ENCODE results near the gene B4GALNT4.
A peak's percentile ranks its signal among the peaks of the same experiment; 100 is the strongest.
"Not testable (repeated sequence)": the region's sequence is repeated elsewhere in the genome, so short reads cannot be mapped to it uniquely, and the experiment has no call there.

Gene B4GALNT4

DNA sequence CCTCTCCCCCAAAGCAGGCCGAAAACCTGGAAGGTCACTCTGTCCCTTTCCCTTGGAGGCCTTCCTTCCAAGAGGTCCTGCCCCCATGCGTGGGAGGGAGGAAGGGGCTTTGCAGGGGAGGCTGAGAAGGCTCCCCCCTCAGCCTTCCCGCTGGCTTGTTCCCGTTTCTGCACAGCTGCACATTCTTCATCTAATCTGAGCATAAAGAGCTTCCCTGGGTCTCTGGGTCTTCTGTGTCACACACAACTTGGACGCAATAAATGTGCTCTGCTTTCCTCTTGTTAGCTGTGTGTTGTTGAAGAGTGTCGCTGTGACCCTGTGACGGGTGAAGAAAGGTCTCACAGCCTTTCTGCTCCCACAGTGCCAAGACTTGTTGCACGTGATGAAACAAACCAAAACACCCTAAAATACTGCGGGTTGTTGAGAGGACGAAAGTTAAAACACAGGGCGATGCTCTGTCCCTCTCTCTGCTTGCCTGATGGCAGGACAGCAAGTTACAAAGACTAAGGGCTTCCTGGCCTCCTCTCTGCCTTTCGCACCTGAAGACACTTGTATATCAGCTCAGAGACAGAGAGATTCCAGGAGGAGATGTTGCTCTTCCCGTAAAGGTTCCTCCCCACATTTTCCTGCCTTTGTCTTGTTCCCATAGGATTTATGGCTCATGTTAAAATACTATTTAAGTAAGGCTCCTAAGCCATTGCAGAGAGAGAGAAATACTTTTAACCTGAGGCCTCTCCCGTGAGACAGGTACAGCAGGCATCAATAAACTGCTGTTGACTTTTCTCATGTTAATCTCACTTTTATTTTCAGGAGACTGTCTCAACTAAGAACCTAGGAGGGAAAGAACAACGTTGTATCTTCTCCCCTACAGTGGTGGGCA lies 33.3 kb upstream of the B4GALNT4 start:
- FAIRE-seq (no peak), DNase-seq (ENCODE audit: low spot score) (no peak)

- no peak for DNase-seq (ENCODE audit: low spot score)
- no peak for FAIRE-seq
Measured at GRCh38 chr11:336659-337198, 32.6 kb upstream of the B4GALNT4 start.

DNA sequence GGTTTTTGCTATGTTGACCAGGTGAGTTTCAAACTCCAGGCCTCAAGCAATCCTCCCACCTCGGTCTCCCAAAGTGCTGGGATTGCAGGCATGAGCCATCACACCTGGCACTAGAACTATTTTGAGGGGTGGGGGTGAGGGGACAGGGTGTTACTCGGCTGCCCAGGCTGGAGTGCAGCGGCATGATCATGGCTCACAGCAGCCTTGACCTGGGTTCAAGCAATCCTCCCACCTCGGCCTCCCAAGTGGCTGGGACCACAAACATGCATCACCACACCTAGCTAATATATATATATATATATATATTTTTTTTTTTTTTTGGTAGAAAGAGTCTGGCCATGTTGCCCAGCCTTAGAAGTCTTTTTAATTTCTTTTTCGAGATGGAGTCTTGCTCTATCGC lies 31.6 kb upstream of the B4GALNT4 start:
- no peak for DNase-seq (ENCODE audit: low spot score)
- no peak for FAIRE-seq

DNA sequence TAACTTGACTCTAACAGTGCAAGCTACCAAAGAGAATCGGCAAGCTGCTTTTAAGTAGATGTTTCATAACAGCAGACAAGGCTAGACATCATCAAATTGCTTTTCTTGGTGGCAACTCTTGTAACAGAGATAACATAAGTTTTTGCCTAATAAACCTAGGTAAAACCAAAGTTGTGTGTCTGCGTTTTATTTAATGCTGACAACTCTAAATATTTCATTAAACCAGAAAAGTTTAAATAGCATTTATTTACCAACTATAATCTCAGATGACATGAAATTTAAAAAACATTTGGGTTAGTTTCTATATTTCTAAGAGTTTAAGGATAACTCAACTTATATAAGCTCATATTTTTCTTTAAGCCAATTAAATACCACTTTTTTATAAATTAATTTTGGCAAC lies 29.3 kb upstream of the B4GALNT4 start:
- DNase-seq (ENCODE audit: low spot score) = no peak
- FAIRE-seq = no peak

- FAIRE-seq = no peak
- no peak for DNase-seq (ENCODE audit: low spot score)
Measured at GRCh38 chr11:340539-341512, 28.5 kb upstream of the B4GALNT4 start.

DNA sequence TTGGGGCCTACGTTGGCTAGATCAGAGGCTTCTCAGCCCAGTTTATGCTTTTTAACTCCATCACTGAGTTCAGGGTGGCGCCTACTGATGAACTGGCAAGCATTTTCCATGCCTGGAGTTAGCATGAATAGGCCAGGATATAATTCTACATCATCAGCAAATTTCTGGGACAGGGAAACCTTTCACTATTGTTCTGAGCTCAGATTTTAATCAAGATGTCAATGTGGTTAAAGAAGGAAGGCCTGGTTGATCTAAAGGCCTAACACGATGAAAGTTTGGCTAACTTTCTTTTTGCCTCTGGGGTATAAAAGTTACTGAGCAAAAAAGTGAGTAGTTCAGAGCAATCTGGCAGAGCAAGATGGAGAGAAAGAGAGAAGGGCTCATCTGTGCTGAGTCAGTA lies 27.0 kb upstream of the B4GALNT4 start:
- FAIRE-seq = no peak

DNA sequence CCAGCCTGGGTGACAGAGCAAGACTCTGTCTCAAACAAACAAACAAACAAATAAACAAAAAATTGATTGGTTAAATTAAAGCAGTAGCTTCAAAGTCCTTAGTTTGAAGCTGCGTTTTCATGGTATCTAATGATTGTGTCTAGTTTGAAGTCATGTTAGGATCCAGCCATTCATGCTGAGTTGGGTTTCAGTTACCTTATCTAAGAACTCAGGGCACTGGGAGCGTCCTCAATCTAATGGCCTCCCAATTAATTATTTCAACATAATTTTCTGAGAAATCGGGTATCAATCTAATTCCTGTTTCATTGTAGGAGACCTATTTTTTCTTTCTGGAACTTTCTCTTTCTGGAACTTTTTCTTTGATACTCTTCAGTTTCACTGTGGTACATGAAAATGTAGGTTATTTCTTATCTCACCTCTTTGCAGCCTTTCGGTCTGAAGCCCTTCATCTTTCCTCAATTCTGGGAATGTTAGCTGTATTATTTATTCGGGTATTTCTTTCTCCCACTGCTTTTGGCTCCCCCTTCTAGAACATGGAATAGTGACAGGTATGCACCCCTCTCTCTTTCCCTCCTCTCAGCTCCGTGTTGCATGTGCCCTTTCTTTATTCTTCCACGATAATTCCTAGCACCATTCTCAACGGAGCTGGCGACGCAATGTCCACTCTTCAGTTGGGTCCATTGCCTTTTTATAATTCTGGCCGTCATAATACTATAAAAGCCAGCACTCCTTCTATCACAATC lies 24.3 kb upstream of the B4GALNT4 start:
- FAIRE-seq (no peak), DNase-seq (ENCODE audit: low spot score) (no peak)

More for the DNA sequence above, 27.0 kb upstream of the B4GALNT4 start:
- DNase-seq (ENCODE audit: low spot score) = no peak

GRCh38 chr11:346529-346928 lies 22.8 kb upstream of the B4GALNT4 start:
- DNase-seq (ENCODE audit: low spot score) (no peak), FAIRE-seq (no peak)

DNA sequence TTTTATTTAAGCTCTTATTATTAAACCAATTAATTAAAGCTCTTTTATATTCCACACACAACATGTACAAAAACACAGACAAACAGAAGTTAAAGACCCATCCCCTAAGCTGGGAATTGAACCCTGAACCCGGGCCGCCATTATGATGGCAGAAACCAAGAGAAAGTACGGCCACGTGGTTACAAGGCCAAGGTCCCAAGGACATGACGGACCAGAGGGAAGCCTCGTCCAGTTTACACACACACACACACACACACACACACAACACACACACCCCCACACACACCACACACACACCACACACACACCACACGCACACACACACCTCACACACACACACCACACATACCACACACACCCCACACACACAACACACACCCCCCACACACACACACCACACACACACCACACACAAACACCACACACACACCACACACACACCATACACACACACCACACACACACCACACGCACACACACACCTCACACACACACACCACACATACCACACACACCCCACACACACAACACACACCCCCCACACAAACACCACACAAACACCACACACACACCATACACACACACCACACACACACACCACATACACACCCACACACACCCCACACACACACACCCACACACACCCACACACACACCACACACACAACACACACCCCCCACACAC lies 19.9 kb upstream of the B4GALNT4 start:
- peak; percentile 95 for FAIRE-seq
- not testable (repeated sequence) for DNase-seq (ENCODE audit: low spot score)

DNA sequence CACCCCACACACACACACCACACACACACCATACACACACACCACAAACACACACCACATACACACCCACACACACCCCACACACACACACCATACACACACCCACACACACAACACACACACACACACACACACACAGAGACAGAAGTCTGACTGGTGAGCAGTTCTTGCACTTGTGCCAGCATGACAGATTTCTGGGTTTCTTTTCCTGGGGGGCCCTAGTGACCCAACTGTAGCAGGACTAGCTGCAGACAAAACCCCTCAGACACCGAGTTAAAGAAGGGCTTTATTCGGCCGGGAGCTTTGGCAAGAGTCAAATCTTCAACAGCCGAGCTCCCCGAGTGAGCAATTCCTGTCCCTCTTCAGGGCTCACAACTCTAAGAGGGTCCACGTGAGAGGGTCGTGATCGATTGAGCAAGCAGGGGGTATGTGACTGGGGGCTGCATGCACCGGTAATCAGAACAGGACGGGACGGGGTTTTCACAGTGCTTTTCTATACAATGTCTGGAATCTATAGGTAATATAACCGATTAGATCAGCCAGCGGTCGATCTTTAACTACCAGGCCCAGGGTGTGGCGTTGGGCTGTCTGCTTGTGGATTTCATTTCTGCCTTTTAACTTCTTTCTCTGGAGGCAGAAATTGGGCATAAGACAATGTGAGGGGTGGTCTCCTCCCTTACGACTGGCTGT lies 19.1 kb upstream of the B4GALNT4 start:
- not testable (repeated sequence) for DNase-seq (ENCODE audit: low spot score); FAIRE-seq

DNA sequence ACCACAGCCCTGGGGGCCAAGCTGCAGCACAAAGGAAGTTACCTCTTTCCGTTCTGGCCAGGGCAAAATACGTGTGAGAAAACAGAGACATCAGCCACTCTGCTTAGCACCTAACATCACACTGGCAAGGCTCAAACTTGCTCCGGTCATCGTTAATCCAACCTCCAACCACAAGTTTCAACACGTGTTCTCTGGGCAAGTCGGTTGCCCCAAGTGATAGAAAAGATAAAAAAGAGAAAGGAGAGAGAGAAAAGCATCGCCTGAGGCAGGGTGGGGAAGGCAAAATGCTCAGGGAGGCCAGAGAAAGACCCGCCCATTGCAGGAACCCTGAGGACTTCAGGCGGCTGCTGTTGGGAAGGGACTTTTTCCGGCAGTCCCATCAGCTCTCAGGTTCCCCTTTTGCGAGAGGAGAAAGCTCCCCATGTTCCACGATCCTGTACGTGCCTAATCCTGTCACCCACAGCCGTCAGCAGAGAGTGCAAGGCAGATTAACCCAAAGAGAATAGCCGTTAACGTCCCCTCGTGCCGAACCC lies 18.5 kb upstream of the B4GALNT4 start:
- DNase-seq (ENCODE audit: low spot score) (no peak), FAIRE-seq (no peak)

- FAIRE-seq (no peak), DNase-seq (ENCODE audit: low spot score) (no peak)
Measured at GRCh38 chr11:351411-351810, 17.9 kb upstream of the B4GALNT4 start.

- FAIRE-seq (no peak), DNase-seq (ENCODE audit: low spot score) (no peak)
Measured at GRCh38 chr11:352456-353031, 16.8 kb upstream of the B4GALNT4 start.

- no peak for FAIRE-seq
- no peak for DNase-seq (ENCODE audit: low spot score)
Measured at GRCh38 chr11:353179-353873, 16.0 kb upstream of the B4GALNT4 start.

DNA sequence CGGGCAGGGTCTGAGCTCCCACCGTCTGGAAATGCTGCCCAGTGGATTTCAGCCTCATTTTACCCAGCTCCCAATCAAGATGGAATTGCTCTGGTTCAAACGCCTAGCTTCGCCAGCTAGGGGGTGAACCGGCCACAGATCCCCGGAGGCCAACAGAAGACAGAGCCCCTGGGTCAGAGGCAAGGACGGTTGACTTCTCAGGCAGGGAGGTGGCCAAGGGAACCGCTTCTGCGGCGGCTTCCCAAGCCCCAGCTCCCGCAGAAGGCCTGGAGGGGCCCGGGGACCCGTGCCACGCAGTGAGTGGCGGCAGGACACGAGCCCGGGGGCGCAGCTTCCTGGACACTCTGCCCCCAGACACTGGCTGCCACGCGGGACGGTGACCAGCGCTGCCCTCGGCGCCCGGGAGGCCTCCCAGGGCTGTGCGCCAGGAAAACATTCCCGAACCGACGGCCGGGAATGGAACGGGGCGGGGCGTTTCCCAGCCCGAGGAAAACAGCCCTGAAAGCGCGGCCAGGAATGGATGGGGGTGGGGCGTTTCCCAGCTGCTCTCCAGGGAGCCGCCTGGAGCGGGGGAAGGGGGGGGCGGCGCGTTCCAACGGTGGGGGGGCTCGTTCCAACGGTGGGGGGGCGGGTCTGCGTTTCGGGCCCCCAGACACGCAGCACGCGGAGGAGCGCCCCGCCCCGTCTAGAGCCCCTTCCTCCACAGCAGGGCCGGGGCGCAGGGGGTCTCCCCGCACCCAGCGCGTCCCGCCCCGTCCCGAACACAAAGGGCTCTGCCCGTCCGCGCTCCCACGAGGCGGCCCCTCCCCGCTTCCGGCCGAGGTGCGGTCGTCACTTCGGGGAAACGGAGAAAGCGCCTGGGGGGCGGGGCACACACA lies 13.5 kb upstream of the B4GALNT4 start:
- FAIRE-seq (no peak), DNase-seq (ENCODE audit: low spot score) (peak; percentile 88)

- FAIRE-seq (no peak), DNase-seq (ENCODE audit: low spot score) (no peak)
Measured at GRCh38 chr11:356610-357009, 12.7 kb upstream of the B4GALNT4 start.

GRCh38 chr11:357582-357981 lies 11.7 kb upstream of the B4GALNT4 start:
- FAIRE-seq = no peak
- DNase-seq (ENCODE audit: low spot score) = no peak

Data from urothelium cell line (cell line).